Retinal pigment epithelial cell (primary cell): ENCODE results near the gene FBLN5.

Experiments
- DNase-seq: peaks from one replicate; pipeline ENCODE4 v3.0.0-alpha.2; 2010; ENCODE audit warnings: low read depth
- H3K4me3 ChIP-seq: 2 replicates; pipeline ENCODE4 v1.5.1; 2011; ENCODE audit warnings: mild to moderate bottlenecking, low read length, control low read depth, moderate library complexity
- TF ChIP-seq, protein P1 (sequence below): conservative IDR thresholded peaks from 2 replicates; pipeline ENCODE4 v1.5.1; 2011; ENCODE audit warnings: low read depth, low read length, control low read depth, inconsistent platforms

The FBLN5 gene, protein sequence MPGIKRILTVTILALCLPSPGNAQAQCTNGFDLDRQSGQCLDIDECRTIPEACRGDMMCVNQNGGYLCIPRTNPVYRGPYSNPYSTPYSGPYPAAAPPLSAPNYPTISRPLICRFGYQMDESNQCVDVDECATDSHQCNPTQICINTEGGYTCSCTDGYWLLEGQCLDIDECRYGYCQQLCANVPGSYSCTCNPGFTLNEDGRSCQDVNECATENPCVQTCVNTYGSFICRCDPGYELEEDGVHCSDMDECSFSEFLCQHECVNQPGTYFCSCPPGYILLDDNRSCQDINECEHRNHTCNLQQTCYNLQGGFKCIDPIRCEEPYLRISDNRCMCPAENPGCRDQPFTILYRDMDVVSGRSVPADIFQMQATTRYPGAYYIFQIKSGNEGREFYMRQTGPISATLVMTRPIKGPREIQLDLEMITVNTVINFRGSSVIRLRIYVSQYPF

DNA sequence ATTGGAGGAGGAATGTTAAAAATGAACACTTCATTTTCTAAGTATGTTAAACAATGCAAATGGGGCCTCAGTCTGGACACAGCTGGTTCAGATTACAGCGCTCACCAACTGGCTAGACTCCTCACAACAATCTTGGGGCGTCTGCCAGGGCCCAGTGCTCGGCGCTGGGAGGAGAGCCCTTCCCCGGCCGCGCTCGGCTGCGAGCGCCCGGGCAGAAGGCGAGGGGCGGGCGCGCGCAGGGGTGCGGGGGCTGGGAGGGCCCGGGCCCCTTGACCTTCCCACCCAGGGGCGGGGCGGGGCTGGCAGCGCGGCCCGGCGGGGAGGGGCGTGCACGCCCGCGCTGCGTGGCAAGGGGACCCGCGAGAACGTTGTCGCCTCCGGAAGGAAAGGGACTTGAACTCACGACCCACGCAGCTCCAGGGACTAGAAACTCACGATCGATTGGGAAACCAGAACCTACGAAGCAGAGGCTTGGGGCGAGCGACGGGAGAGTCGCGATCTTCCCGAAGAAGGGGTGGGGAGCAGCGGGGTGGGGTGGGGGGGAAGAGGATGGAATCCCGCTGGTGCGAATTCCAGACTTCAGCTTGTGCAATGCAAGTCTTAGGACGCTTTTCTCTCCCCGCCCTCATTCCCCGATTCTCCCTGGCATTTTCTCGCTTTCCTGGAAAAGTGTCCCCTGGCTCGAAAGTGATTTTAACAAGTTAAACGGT, at the start of gene FBLN5:
FBLN5 (minus strand) TSS at position 220 of the 710 bp plus-strand sequence. CDS start 465 bp downstream, outside the sequence.
- TF ChIP-seq, protein P1, sequence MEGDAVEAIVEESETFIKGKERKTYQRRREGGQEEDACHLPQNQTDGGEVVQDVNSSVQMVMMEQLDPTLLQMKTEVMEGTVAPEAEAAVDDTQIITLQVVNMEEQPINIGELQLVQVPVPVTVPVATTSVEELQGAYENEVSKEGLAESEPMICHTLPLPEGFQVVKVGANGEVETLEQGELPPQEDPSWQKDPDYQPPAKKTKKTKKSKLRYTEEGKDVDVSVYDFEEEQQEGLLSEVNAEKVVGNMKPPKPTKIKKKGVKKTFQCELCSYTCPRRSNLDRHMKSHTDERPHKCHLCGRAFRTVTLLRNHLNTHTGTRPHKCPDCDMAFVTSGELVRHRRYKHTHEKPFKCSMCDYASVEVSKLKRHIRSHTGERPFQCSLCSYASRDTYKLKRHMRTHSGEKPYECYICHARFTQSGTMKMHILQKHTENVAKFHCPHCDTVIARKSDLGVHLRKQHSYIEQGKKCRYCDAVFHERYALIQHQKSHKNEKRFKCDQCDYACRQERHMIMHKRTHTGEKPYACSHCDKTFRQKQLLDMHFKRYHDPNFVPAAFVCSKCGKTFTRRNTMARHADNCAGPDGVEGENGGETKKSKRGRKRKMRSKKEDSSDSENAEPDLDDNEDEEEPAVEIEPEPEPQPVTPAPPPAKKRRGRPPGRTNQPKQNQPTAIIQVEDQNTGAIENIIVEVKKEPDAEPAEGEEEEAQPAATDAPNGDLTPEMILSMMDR: no peak
- DNase-seq: peak; percentile 39
- H3K4me3 ChIP-seq: peak within 1 kb of the TSS; percentile 62

DNA sequence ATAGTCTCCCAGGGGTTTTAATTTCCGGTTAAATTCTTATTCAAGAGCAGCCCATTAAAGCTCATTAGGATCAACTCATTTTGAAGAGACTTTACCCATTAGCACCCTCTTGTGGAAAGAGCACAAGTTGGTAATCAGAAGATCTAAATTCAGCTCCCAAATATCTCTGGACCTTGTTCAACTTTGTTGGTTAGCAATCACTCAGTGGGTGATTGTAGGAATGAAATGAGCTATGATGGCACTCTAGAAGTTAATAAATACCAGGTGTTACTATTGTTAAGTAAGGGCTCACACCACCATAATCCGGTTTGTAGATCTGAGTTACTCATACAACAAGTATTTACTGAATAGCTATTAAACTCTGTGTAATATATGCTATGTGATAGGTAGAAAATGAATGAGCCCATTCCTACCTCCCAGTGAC, 49.5 kb upstream of the FBLN5 start:
- no peak overlapping the region for H3K4me3 ChIP-seq
- peak; percentile 41 for DNase-seq
- TF ChIP-seq, protein P1: peak; percentile 72

DNA sequence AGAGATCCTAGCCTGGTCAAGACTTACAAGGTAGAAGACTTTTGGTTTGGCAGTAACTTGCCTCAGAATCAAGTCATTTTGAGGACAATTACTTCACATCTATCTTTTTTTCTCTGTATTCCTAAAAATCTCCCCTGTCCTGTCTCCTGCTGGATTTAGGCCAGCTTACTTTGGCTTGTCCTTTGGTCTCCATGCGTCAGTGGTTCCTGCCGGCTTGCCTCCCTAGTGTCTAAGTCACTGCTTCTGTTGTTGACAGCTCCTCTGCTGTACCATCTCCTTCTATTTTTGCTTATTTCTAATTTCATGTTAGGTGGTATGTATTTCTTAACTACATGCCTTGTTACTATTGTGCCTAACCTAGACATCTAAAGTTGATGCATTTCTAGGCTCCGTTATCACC, 39.7 kb upstream of the FBLN5 start:
- H3K4me3 ChIP-seq: no peak overlapping the region
- no peak for DNase-seq
- TF ChIP-seq, protein P1: no peak

DNA sequence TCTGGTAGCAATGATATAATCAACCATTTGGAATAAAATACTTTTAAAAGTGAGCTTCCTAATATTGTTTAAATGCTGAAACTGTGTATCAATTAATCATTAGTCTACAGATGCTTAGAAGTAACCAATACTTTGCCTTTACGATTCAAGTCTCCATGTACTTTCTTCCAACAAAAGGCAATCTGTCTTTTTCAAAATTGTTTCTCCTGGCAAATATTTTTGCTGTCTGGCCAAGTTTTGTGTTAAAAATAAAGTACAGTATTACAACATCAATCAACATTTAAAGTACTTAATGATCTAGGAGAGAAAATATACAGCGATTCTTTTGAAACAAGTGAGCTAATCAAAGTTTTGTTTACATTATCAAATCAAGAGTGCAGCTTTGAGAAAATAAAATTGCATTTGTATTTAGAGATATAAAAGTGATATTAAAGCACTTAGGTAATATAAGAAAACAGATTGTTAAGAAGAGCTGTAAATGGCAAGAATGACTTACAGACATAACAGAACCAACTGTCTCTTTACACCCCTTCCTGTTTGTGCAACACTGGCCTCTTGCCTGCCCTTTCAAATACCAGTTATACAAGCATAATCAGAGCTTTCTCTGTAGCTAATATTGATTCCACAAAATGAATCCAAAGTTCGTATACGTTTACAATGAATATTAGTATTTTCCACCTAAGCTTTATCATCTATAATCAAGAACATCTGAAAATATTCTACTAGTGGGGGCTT, 38.2 kb upstream of the FBLN5 start:
- no peak for DNase-seq
- no peak overlapping the region for H3K4me3 ChIP-seq
- TF ChIP-seq, protein P1: no peak

DNA sequence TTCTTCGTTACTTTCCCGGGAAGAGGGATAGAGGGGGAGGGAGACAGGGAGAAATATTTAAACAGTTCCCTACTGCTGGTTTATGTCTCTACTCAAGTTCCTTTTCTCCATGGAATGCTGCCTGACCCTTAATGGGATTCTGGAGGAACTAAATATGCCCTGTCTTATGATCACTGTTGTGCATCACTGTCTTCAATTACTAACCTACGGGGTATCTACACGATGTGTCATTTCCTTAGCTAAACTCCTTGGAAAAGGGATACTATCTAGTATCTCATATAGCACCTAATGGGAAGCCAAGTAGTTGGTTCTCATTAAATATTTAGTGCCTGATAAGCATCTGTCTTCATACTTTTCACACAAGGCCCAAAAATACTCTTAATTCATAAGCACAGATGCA, 37.5 kb upstream of the FBLN5 start:
- TF ChIP-seq, protein P1: no peak
- no peak for DNase-seq
- no peak overlapping the region for H3K4me3 ChIP-seq

DNA sequence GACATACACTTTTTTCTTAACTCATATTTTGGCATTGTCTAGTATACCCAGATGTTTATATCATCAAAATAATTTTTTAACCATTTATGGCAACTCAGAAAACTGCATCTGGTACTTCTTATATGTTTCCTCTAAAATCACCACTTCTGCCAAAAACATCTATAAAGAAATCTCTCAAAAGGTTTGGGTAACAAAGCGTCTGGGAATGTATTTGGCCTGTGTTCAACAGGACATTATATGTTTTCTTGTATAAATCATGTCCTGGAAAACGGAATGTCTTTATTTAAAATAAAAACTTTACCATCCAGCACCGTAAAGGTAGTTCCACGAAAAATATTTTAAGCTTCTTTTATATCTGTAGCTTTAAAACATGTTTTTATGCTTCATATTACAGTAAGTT, 36.1 kb upstream of the FBLN5 start:
- no peak overlapping the region for H3K4me3 ChIP-seq
- DNase-seq: no peak
- TF ChIP-seq, protein P1: no peak
